ENCODE measurements around the gene CIT.

GRCh38 chr12:119645535-119646059, 231.5 kb downstream of the CIT start:
- TF ChIP-seq POLR2A (IDR thresholded peaks at IDR 0.05) (no peak), CTCF (IDR thresholded peaks at IDR 0.05) (no peak), POLR2AphosphoS5 (IDR thresholded peaks at IDR 0.05; ENCODE audit: insufficient read depth in 1 of 2, low read depth in 1 of 2) (no peak)

All from vagina (tissue), 2 donors.